Panc1 (cell line): ENCODE data around the gene SLC12A7. TPM values are rescaled to one million over a fixed set of nuclear protein-coding genes. Genes with fewer than 3 reads are reported as not detected.

Experiments used
- ATAC-seq: fragments of 200-7000 bp; cut with Tn5 transposase; 2 replicates; pipeline ENCODE4 v1.9.1; 2020; ENCODE audit warnings: mild to moderate bottlenecking, moderate library complexity
- BruUV-seq: library from RNA; stranded (reverse); fragments of 400-500 nt; replicated peaks from 2 replicates; lab custom pipeline; 2021; lab: Mats Ljungman, UMichigan
- CTCF ChIA-PET: fragments of 300-600 bp; sonication (Branson Sonifier 250); formaldehyde crosslinking; loops from one replicate; lab custom pipeline; 2022; ENCODE audit warnings: antibody characterized with exemption; lab: Charles Lee
- POLR2A ChIA-PET: fragments of 300-600 bp; sonication (Branson Sonifier 250); formaldehyde crosslinking; loops from one replicate; lab custom pipeline; 2022; ENCODE audit warnings: antibody characterized with exemption; lab: Charles Lee
- DNase-seq: peaks from one replicate; pipeline ENCODE4 v3.0.0-alpha.2; 2010; ENCODE audit warnings: low read depth, low spot score
- H3K27ac ChIP-seq: 2 replicates; pipeline ENCODE4 v1.5.1; 2011; ENCODE audit warnings: mild to moderate bottlenecking, low read length, inconsistent platforms
- H3K27me3 ChIP-seq: fragments of 200-500 bp; sonication (Bioruptor generic); 2 replicates; pipeline ENCODE4 v1.6.0; 2014; ENCODE audit warnings: low read length, inconsistent platforms; ENCODE audit not compliant: control insufficient read depth, insufficient read depth
- H3K36me3 ChIP-seq: fragments of 200-500 bp; sonication (Bioruptor generic); 2 replicates; pipeline ENCODE4 v1.5.1; 2014; ENCODE audit warnings: inconsistent platforms, mild to moderate bottlenecking, low read length, moderate library complexity; ENCODE audit not compliant: control insufficient read depth, insufficient read depth
- H3K4me1 ChIP-seq: 2 replicates; pipeline ENCODE4 v1.5.1; 2011; ENCODE audit warnings: inconsistent platforms, mild to moderate bottlenecking, low read length, moderate library complexity; ENCODE audit not compliant: control insufficient read depth, insufficient read depth
- H3K4me3 ChIP-seq, 2 experiments: 2 replicates each; pipeline ENCODE4 v1.5.1; 2011 to 2012; ENCODE audit warnings: low read depth in 2 of 2, low read length in 2 of 2, mild to moderate bottlenecking in 2 of 2, inconsistent platforms in 1 of 2, moderate library complexity in 1 of 2
- H3K9me3 ChIP-seq: fragments of 200-500 bp; sonication (Bioruptor generic); 2 replicates; pipeline ENCODE4 v1.5.1; 2014; ENCODE audit warnings: low read depth, mild to moderate bottlenecking, inconsistent platforms, low read length, moderate library complexity; ENCODE audit not compliant: control insufficient read depth, insufficient read depth
- POLR2AphosphoS5 ChIP-seq: IDR thresholded peaks from 2 replicates; pipeline ENCODE4 v1.6.1; 2012; ENCODE audit warnings: mild to moderate bottlenecking, low read depth, low read length, moderate library complexity
- SIN3A ChIP-seq: IDR thresholded peaks from 2 replicates; pipeline ENCODE4 v1.6.1; 2012; ENCODE audit warnings: low read depth, mild to moderate bottlenecking, low read length, moderate library complexity, borderline replicate concordance; ENCODE audit not compliant: insufficient read depth
- TCF7L2 ChIP-seq: IDR thresholded peaks from 2 replicates; pipeline ENCODE4 v1.6.1; 2011; ENCODE audit warnings: mild to moderate bottlenecking, low read depth, low read length, inconsistent platforms
- in situ Hi-C: cut with HindIII; loops from 2 replicates; pipeline ENCODE4 v1.10.0; 2016; ENCODE audit warnings: low sequenced_read_pairs, low pct_unique_long_range_greater_than_20kb
- intact Hi-C: fragments of 100-400 bp; cut with micrococcal nuclease; formaldehyde crosslinking; loops from one replicate; pipeline ENCODE4 v1.10.0; 2022; ENCODE audit not compliant: unreplicated experiment
- total RNA-seq: library from RNA; stranded (reverse); gene quantifications from one replicate; pipeline ENCODE4 v1.2.1, GENCODE V29; 2021; ENCODE audit not compliant: unreplicated experiment
- TF ChIP-seq, protein P1 (sequence below), 2 experiments: IDR thresholded peaks; 2 replicates each; pipeline ENCODE4 v1.6.1; 2011 to 2012; ENCODE audit warnings: low read depth in 2 of 2, control low read depth in 1 of 2, low read length in 1 of 2, mild to moderate bottlenecking in 1 of 2, moderate library complexity in 1 of 2; ENCODE audit not compliant: insufficient read depth in 1 of 2
- TF ChIP-seq, protein P2 (sequence below): fragments of 450-650 bp; IDR thresholded peaks from 2 replicates; pipeline ENCODE4 v1.5.1; 2017; ENCODE audit warnings: mild to moderate bottlenecking

Gene SLC12A7
- total RNA-seq, 1 experiment from 2014 or later = 297 TPM

DNA sequence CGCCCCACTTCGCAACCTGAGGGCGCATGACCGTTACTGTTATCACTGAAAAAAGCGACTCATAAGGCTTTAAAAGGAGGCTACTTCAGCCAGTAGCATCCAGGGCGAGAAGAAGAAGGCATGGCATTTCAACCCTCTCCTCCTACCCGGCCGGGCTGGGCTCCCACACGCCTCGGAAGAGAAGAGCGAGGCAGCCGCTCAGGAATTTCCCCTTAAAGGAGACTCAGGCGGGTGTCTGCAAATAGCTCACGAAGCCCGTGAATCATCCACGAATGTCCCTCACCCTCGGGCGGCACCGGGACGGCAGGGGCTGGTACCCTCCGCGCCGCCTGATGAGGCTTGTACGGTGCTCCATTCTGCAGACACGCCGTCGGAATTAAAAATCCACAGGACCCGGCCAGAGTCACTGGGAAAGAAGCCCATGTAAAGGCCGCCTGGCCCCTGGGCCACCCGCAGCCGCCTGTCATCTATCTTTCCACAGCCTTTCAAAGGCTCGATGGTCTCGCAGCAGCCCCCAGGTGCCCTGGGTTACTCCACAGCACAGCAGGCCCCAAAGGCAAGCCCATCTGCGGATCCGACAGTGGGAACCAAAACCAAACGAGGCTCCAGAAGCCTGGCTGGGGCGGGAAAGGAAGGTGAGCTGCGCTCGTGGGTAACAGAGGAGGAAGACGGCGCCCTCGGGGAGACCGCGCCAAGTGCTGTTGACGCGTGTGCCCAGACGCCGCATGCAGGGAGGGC, 11.8 kb downstream of the SLC12A7 start:
- POLR2A ChIA-PET = interaction anchor here (0.7 kb wide), 1 partner anchor 10 kb away, joined by 3 read pairs; no protein-coding TSS in a partner anchor
- in situ Hi-C loops = no loop called here
- DNase-seq = no peak

DNA sequence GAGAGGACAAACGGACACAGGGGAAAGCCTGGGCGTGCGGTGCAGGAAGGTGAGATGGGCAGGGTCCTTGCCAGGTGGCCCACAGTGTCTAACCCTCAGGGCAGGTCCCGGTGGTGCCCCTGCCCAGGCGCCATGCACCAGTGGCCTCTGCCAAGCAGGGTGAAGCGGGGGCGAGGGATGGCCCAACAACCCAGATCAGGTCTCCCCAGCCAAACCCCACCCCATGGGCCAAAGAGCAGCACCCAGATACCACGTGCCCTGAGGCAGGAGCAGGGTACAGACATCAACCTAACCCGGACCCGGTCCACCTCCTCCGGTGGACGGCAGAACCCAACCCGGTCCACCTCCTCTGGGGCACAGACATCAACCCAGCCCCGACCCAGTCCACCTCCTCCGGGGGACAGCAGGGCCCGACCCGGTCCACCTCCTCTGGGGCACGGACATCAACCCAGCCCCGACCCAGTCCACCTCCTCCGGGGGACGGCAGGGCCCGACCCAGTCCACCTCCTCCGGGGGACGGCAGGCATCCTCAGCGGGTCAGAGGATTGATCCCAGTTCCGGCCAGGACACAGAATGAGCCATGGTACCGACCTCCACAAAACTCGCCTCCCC, 12.8 kb downstream of the SLC12A7 start:
- no peak for DNase-seq
- ChIA-PET CTCF (interaction anchor here (0.7 kb wide), 1 partner anchor 75 kb away, joined by 5 read pairs; no protein-coding TSS in a partner anchor), POLR2A (no interaction called here)
- H3K27me3 ChIP-seq = no peaks in the 10 kb centered on the region
- H3K4me3 ChIP-seq = peak overlapping the region; percentile 51 to 69
- H3K4me1 ChIP-seq = peaks cover 69% of the 10 kb centered on the region
- no peaks in the 10 kb centered on the region for H3K9me3 ChIP-seq
- H3K27ac ChIP-seq = peak overlapping the region; percentile 100
- intact Hi-C loops (no loop called here), in situ Hi-C loops (no loop called here)
- H3K36me3 ChIP-seq = peaks cover 7% of the 10 kb centered on the region
- TF ChIP-seq TCF7L2 (no peak), SIN3A (0 out of 2 replicates have a peak, but pooled peaks have one; percentile 4), POLR2AphosphoS5 (no peak)
- TF ChIP-seq, protein P1, sequence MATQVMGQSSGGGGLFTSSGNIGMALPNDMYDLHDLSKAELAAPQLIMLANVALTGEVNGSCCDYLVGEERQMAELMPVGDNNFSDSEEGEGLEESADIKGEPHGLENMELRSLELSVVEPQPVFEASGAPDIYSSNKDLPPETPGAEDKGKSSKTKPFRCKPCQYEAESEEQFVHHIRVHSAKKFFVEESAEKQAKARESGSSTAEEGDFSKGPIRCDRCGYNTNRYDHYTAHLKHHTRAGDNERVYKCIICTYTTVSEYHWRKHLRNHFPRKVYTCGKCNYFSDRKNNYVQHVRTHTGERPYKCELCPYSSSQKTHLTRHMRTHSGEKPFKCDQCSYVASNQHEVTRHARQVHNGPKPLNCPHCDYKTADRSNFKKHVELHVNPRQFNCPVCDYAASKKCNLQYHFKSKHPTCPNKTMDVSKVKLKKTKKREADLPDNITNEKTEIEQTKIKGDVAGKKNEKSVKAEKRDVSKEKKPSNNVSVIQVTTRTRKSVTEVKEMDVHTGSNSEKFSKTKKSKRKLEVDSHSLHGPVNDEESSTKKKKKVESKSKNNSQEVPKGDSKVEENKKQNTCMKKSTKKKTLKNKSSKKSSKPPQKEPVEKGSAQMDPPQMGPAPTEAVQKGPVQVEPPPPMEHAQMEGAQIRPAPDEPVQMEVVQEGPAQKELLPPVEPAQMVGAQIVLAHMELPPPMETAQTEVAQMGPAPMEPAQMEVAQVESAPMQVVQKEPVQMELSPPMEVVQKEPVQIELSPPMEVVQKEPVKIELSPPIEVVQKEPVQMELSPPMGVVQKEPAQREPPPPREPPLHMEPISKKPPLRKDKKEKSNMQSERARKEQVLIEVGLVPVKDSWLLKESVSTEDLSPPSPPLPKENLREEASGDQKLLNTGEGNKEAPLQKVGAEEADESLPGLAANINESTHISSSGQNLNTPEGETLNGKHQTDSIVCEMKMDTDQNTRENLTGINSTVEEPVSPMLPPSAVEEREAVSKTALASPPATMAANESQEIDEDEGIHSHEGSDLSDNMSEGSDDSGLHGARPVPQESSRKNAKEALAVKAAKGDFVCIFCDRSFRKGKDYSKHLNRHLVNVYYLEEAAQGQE (IDR thresholded peaks at IDR 0.05; ENCODE audit: insufficient read depth in 1 of 2, low read depth in 2 of 2, low read length in 1 of 2) = 0 out of 4 replicates have a peak, but pooled peaks of 1 of the 2 experiments have one; percentile 45
- TF ChIP-seq, protein P2, sequence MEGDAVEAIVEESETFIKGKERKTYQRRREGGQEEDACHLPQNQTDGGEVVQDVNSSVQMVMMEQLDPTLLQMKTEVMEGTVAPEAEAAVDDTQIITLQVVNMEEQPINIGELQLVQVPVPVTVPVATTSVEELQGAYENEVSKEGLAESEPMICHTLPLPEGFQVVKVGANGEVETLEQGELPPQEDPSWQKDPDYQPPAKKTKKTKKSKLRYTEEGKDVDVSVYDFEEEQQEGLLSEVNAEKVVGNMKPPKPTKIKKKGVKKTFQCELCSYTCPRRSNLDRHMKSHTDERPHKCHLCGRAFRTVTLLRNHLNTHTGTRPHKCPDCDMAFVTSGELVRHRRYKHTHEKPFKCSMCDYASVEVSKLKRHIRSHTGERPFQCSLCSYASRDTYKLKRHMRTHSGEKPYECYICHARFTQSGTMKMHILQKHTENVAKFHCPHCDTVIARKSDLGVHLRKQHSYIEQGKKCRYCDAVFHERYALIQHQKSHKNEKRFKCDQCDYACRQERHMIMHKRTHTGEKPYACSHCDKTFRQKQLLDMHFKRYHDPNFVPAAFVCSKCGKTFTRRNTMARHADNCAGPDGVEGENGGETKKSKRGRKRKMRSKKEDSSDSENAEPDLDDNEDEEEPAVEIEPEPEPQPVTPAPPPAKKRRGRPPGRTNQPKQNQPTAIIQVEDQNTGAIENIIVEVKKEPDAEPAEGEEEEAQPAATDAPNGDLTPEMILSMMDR = no peak
- peak; percentile 22 for ATAC-seq
- BruUV-seq = no TSS peak

More for the DNA sequence above, 11.8 kb downstream of the SLC12A7 start:
- Histone ChIP-seq H3K9me3 (no peaks in the 10 kb centered on the region), H3K36me3 (peaks cover 4% of the 10 kb centered on the region), H3K27ac (peak overlapping the region; percentile 100), H3K4me3 (peak overlapping the region; percentile 51 to 69), H3K27me3 (no peaks in the 10 kb centered on the region), H3K4me1 (peaks cover 69% of the 10 kb centered on the region)
- peak; percentile 44; the same call in 1 of the 2 replicates for TF ChIP-seq POLR2AphosphoS5
- TF ChIP-seq, protein P2 = no peak
- TF ChIP-seq SIN3A = no peak
- TSS peak; percentile 97 for BruUV-seq
- CTCF ChIA-PET = interaction anchor here (0.7 kb wide), 1 partner anchor 74 kb away, joined by 5 read pairs; no protein-coding TSS in a partner anchor
- peak; percentile 4 for ATAC-seq
- intact Hi-C loops = loop anchor here (5.0 kb wide), 1 partner anchor 42 kb away; no protein-coding TSS in a partner anchor
